GM21737 (cell line): ENCODE measurements around the gene HORMAD2.
"Not testable (repeated sequence)": the region's sequence is repeated elsewhere in the genome, so short reads cannot be mapped to it uniquely, and the experiment has no call there.

Experiments used
- ATAC-seq: cut with Tn5 transposase; IDR thresholded peaks from one replicate; pipeline ENCODE4 v1.9.1; 2021; ENCODE audit warnings: mild to moderate bottlenecking, moderate library complexity; ENCODE audit not compliant: unreplicated experiment

HORMAD2 gene

DNA sequence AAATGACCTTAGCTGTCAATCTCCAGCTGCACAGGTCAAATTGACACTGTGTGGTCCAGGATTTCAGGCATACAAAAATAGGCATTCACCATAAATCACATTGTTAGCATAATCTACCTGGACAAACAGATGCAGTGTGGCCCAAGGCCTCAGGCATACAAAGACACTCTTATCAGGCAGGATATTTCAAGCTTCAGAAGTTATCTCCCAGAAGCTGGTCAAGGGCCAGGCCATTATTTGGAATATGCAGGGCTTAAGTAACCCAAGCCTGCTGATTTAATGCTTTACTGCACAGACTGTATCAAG is 25.5 kb upstream of the HORMAD2 start:
- no peak for ATAC-seq

DNA sequence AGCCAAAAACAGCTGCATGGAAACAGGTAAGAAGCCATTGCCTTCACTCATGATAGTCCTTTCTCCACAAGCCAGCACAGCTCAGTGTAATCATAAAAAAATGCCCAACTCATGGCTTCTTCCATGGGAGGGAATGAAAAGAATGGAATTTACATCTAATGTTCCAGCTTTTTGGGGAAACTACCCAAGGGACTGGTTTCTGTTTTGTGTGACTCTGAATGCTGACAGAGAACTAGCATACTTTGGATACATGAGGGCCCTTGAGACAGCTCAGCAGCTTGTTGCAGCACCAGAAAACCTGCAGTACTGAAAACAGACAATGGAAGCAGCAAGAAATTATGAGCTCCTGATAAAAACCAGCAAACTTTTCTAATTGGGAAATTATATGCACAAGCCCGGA is 24.2 kb upstream of the HORMAD2 start:
- no peak for ATAC-seq

DNA sequence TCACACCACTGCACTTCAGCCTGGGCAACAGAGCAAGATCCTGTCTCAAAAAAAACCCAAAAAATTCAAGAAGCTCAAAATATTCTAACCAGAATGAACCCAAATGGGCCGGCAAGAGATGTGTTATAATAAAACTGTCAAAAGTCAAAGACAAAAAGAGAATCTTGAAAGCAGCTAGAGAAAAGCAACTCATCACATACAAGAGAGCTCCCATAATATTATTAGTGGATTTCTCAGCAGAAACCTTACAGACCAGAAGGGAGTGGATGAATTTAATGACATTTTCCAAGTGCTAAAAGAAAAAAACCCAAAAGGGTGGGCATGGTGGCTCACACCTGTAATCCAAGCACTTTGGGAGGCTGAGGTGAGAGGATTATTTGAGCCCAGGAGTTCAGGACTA is 22.9 kb upstream of the HORMAD2 start:
- no peak for ATAC-seq

DNA sequence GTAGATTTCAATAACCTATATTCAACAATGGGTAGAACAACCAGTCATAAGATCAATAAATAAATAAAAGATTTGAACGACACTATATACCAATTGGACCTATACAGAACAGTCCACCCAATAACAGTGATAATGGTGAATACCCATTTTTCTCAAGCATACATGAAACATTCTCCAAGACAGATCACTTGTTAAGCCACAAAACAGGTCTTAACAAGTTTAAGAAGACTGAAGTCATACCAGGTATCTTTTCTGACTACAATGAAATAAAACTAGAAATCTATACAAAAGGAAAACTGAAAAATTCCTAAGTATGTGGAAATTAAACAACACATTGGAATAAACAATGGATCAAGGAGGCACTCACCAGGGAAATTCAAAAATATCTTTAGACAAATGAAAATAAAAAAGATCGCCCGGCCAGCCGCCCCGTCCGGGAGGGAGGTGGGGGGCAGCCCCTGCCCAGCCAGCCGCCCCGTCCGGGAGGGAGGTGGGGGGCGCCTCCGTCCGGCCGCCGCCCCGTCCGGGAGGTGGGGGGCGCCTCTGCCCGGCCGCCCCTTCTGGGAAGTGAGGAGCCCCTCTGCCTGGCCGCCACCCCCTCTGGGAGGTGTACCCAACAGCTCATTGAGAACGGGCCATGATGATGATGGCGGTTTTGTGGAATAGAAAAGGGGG is 20.8 kb upstream of the HORMAD2 start:
- ATAC-seq: not testable (repeated sequence)

- not testable (repeated sequence) for ATAC-seq
Measured at GRCh38 chr22:30061094-30061493, 19.2 kb upstream of the HORMAD2 start.

DNA sequence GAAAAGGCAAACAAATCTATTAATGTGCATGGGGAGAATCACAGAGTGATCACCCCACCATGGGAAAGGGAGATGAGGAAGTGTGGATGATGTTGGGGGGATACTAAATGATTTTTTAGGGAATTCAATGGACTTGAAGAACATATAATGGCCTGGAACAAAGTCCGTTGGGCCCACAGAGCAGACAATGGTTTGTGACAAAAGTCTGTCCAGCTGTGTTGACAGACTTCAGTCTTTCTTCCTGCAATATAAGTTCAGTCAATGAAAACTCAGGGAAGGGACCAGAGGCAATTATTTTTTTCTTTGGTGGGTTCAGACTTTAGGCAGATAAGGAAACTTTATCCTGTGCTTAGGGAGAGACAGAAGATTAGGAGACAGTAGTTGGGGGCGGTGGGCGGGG is 18.0 kb upstream of the HORMAD2 start:
- no peak for ATAC-seq

DNA sequence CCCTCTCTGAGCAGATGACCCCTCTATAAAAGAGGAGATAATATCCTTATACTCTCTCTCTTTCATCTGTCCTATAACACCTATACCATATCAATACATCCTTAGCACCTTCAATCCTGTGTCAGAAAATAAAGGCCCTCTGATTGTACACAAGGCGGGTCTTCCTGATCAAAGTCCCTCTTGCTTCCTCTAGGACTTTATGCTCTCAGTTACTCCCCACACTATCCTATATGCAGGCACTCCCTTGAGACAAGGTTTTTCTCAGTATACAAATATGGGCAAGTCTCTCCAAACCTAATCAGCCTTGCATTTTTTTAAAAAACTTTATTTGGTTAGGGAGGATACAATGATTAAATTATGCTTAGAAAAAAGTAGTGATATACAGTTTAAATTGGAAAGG is 17.3 kb upstream of the HORMAD2 start:
- ATAC-seq: no peak

DNA sequence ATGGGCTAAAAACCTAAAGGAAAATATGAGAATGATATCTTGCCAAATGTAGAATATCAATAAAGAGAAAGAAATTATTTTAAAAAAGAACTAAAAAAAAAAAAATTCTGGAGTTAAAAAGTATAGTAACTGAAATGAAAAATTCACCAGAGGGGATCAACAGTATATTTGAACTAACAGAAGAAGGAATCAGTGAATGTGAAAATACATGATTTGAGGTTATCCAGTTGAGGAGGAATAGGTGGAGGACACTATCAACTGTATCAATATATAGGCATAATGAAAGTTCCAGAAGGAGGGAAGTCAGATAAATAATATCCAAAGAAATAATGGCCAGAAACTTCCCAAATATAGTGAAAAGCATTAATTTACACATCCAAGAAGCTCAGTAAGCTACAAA is 16.1 kb upstream of the HORMAD2 start:
- no peak for ATAC-seq

GRCh38 chr22:30073743-30074142 is 6.5 kb upstream of the HORMAD2 start:
- ATAC-seq: no peak

GRCh38 chr22:30074147-30074546 is 6.1 kb upstream of the HORMAD2 start:
- ATAC-seq: no peak

DNA sequence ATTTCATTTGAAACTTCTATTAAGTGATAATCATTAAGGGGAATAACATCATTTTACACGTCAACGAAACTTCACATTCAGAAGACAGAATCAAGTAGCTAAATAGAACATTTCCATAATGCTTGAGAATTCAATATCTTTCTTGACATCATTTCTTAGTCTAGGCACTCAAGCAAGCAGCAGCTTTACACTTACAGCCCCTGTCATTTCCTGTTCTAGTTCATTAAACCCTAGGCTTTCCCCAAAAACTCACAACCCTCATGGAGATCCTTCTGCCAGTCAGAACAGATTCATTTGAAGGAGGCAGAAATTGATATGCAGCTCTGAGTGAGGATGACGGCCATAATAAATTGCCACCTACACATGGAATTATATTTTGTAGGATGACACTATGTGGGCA is 5.3 kb upstream of the HORMAD2 start:
- ATAC-seq: no peak

DNA sequence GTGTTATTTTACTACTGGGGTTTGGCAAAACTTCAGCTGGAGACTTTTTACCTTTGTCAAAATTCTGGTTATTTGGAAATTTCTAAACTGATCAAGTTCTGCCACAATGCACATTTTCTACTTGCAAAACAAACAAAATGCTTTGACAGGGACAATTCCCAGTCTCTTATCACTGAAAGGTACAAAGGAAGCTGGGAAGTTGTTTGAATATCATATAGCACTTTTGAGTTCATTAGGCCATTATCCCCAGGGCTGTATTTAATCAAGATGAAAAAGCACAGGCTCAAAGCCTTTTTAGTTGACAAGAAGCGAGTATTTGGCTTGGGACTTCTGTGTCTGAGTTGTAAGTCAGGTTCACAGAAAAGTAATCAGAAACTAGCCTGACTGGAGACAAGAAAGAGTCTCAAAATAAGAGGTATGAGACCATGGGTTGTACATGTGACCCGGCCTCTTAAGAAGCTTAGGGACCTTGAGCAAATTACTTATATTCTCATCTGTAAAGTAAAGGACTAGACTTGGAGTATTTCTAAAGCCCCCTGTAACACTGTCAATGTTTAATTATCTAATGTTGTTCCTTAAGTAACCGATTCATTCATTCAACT is 2.9 kb upstream of the HORMAD2 start:
- no peak for ATAC-seq

GRCh38 chr22:30078320-30079311 is 1.6 kb upstream of the HORMAD2 start:
- no peak for ATAC-seq

DNA sequence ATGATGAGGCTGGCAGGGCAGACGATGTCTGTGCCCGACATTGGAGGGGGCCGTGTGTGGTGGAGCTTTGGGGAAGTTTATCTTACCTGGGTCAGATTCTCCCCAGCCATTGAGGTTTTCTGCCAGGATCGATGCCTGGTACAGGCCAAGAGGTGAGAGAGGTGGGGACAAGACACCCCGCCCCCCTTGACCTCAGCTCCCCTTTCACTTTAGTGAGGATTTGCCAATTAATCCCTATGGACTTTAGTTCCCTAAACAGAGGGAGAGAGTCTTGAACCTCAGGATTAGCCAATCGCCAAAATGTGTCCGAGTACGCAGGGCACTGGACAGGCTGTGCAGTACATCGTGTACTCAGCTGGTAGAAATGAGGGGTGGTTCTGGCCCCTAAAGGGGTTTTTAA is 541 bp downstream of the HORMAD2 start:
- ATAC-seq: no peak

GRCh38 chr22:30086496-30086895 is 6.2 kb downstream of the HORMAD2 start:
- ATAC-seq: no peak

DNA sequence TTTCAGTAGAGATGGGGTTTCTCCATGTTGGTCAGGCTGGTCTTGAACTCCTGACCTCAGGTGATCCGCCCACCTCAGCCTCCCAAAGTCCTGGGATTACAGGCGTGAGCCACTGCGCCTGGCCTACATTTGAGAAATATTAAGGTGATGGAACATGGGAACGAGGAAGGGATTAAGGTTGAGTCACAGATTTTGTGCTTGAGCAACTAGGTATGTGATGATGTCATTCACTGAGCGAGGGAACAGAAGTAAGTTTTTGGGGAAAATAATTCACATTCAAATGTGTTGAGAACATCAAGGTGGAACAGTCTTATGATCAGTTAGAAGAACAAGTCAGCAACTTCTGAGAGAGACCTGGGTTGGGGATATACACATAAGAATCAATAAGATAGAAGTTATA is 6.8 kb downstream of the HORMAD2 start:
- not testable (repeated sequence) for ATAC-seq

GRCh38 chr22:30087611-30088010 is 7.3 kb downstream of the HORMAD2 start:
- ATAC-seq: no peak

DNA sequence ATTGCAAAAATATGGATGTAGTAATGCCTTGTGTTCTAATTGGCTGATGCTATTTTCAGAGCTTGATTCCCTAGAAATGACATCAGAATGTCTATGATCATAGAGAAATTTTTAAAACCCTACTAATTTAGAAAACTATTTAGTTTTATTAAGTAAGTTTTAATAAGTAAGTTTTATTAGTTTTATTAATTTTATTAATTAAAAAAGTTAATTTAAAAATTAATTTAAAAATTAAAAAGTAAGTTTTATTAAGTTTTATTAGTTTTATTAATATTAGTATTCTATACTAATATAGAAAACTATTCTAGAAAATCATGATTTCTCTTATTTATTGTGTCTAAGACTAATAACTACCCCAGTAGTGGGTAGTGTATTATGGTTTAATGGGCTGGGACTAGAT is 8.2 kb downstream of the HORMAD2 start:
- ATAC-seq: no peak

GRCh38 chr22:30089655-30089974 is 9.4 kb downstream of the HORMAD2 start:
- ATAC-seq: no peak

DNA sequence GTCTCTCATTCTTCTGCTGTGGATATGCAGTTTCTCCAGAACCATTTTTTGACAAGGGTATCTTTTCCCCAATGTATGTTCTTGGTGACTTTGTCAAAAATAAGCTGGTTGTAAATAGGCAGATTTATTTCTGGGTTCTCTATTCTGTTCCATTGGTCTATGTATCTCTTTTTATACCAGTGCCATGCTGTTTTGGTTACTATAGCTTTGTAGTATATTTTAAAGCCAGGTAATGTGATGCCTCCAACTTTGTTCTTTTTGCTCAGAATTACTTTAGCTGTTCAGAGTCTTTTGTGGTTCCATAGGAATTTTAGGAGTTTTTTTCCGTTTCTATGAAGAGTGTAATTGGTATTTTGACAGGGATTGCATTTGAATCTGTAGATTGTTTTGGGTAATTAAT is 12.4 kb downstream of the HORMAD2 start:
- no peak for ATAC-seq

GRCh38 chr22:30094804-30095203 is 14.5 kb downstream of the HORMAD2 start:
- ATAC-seq: no peak

DNA sequence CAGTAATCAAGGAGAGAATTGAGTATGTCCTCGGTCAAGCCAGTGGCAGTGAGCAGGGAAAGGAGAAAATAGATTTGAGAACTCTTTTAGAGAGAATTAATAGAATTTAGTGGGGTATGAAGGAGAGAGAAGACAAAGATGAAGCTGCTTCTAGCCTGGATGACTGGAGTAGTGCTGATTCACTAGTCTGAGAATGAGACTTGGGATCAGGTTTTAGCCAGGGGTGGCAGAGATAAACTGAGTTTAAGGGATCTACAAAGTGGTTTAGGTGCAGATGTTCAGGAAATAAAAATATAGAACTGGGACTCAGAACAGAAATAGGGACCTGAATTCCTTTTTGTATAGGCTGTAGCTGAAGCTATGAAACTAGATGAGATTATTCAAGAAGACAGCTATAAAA is 17.6 kb downstream of the HORMAD2 start:
- ATAC-seq: no peak
